ENCODE results near the gene PSMA1.

PSMA1 gene

DNA sequence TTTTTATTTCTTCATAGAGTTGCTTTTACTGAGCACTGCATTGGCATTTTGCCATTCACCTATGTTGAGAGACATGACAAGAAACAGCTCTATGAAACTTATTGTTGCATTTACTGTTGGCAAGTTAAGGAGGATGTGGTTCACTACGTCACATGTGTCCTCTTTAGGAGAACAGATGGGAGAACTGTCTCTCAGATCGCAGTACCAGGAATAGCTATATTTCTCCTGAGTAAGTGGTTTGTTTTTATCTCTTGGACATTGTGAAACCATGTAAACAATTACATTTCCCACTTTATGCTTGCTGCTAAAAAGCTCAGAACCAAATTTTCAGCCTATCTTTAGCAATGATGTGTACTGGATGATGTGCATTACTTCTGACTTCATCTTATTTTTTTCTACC lies 34.8 kb upstream of the PSMA1 start:
- H3K9me3 ChIP-seq (ENCODE audit: insufficient read depth, low read length) = no peaks in the 10 kb centered on the region
- no peak overlapping the region for H2AFZ ChIP-seq (ENCODE audit: low read depth, low read length, severe bottlenecking)
- H3K9me2 ChIP-seq (replicated peaks; ENCODE audit: insufficient read depth, low read length) = no peaks in the 10 kb centered on the region
- H3K4me2 ChIP-seq (ENCODE audit: low read depth, low read length, poor library complexity, severe bottlenecking) = no peak overlapping the region
- H3K79me2 ChIP-seq (ENCODE audit: insufficient read depth, low read length) = no peaks in the 10 kb centered on the region
- no peak overlapping the region for H3K27ac ChIP-seq (ENCODE audit: low read depth, low read length)
- no peaks in the 10 kb centered on the region for H3K36me3 ChIP-seq (ENCODE audit: low read length)
- H3K9ac ChIP-seq (ENCODE audit: low read length) = no peak overlapping the region
- H3K4me3 ChIP-seq (ENCODE audit: insufficient read depth, low read length, poor library complexity, severe bottlenecking) = no peak overlapping the region
- H4K20me1 ChIP-seq (ENCODE audit: low read depth, low read length) = no peaks in the 10 kb centered on the region
- no peaks in the 10 kb centered on the region for H3F3A ChIP-seq (ENCODE audit: insufficient read depth)
- no peaks in the 10 kb centered on the region for H3K27me3 ChIP-seq (ENCODE audit: low read length)
- no peak for TF ChIP-seq EZH2phosphoT487 (conservative IDR thresholded peaks at IDR 0.05; ENCODE audit: low read length)
- TF ChIP-seq CTCF (IDR thresholded peaks at IDR 0.05; ENCODE audit: insufficient read depth, low read length, poor library complexity, severe bottlenecking) = no peak

DNA sequence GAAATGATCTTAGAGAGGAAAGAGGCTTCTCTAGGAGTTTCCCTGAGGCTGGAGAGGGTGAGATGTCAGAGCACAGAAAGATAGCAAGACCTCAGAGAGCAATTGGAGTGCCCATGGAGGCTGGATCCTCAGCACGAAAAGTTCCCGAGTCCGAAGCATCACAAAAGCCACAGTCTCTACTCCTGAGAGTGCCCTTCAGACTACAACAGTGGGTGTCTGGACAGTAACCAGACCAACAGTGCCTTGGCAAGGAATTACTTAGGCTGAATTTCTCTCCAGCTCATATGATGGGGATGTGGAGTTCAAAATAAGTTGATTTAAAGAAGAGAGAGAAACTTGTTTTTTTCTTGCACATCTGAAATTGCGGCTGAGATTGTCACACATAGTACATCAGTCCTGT lies 31.9 kb upstream of the PSMA1 start:
- Histone ChIP-seq H3K36me3 (ENCODE audit: low read length) (no peaks in the 10 kb centered on the region), H3K4me2 (ENCODE audit: low read depth, low read length, poor library complexity, severe bottlenecking) (no peak overlapping the region)

GRCh38 chr11:14551380-14551779 lies 31.2 kb upstream of the PSMA1 start:
- Histone ChIP-seq H3K27ac (ENCODE audit: low read depth, low read length) (no peak overlapping the region), H3K9me3 (ENCODE audit: insufficient read depth, low read length) (no peaks in the 10 kb centered on the region), H3K4me3 (ENCODE audit: insufficient read depth, low read length, poor library complexity, severe bottlenecking) (no peak overlapping the region), H3K36me3 (ENCODE audit: low read length) (no peaks in the 10 kb centered on the region), H3K27me3 (ENCODE audit: low read length) (no peaks in the 10 kb centered on the region), H2AFZ (ENCODE audit: low read depth, low read length, severe bottlenecking) (no peak overlapping the region), H3K9me2 (replicated peaks; ENCODE audit: insufficient read depth, low read length) (no peaks in the 10 kb centered on the region), H3F3A (ENCODE audit: insufficient read depth) (no peaks in the 10 kb centered on the region), H3K9ac (ENCODE audit: low read length) (no peak overlapping the region), H3K79me2 (ENCODE audit: insufficient read depth, low read length) (no peaks in the 10 kb centered on the region), H4K20me1 (ENCODE audit: low read depth, low read length) (no peaks in the 10 kb centered on the region), H3K4me2 (ENCODE audit: low read depth, low read length, poor library complexity, severe bottlenecking) (no peak overlapping the region)
- no peak for TF ChIP-seq CTCF (IDR thresholded peaks at IDR 0.05; ENCODE audit: insufficient read depth, low read length, poor library complexity, severe bottlenecking)
- no peak for TF ChIP-seq EZH2phosphoT487 (conservative IDR thresholded peaks at IDR 0.05; ENCODE audit: low read length)

More for the DNA sequence above, 31.9 kb upstream of the PSMA1 start:
- Histone ChIP-seq H3K79me2 (ENCODE audit: insufficient read depth, low read length) (no peaks in the 10 kb centered on the region), H3K9ac (ENCODE audit: low read length) (no peak overlapping the region), H3K9me3 (ENCODE audit: insufficient read depth, low read length) (no peaks in the 10 kb centered on the region), H3K4me3 (ENCODE audit: insufficient read depth, low read length, poor library complexity, severe bottlenecking) (no peak overlapping the region), H2AFZ (ENCODE audit: low read depth, low read length, severe bottlenecking) (no peak overlapping the region), H4K20me1 (ENCODE audit: low read depth, low read length) (no peaks in the 10 kb centered on the region), H3K27ac (ENCODE audit: low read depth, low read length) (no peak overlapping the region), H3F3A (ENCODE audit: insufficient read depth) (no peaks in the 10 kb centered on the region), H3K27me3 (ENCODE audit: low read length) (no peaks in the 10 kb centered on the region), H3K9me2 (replicated peaks; ENCODE audit: insufficient read depth, low read length) (no peaks in the 10 kb centered on the region)
- TF ChIP-seq CTCF (IDR thresholded peaks at IDR 0.05; ENCODE audit: insufficient read depth, low read length, poor library complexity, severe bottlenecking) (no peak), EZH2phosphoT487 (conservative IDR thresholded peaks at IDR 0.05; ENCODE audit: low read length) (no peak)
